Measurements from ENCODE around the gene GUCD1.

DNA sequence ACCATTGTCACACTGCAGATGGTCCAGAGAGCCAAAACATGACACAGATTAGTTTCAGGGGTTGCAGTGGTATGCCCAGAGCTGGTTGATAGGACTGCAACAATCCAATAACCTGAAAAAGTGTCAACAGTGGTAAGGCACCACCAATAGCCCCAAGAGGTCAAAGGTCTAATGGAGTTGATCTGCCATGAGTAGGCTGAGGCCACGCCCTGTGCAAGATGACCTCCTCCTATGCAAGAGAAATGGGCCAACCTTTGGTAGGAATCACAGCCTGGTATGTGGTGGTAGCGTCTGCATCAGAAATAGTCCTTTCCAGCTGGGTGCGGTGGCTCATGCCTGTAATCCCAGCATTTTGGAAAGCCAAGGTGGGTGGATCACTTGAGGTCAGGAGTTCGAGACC lies 19.6 kb downstream of the GUCD1 start:
- TF ChIP-seq, protein P1, sequence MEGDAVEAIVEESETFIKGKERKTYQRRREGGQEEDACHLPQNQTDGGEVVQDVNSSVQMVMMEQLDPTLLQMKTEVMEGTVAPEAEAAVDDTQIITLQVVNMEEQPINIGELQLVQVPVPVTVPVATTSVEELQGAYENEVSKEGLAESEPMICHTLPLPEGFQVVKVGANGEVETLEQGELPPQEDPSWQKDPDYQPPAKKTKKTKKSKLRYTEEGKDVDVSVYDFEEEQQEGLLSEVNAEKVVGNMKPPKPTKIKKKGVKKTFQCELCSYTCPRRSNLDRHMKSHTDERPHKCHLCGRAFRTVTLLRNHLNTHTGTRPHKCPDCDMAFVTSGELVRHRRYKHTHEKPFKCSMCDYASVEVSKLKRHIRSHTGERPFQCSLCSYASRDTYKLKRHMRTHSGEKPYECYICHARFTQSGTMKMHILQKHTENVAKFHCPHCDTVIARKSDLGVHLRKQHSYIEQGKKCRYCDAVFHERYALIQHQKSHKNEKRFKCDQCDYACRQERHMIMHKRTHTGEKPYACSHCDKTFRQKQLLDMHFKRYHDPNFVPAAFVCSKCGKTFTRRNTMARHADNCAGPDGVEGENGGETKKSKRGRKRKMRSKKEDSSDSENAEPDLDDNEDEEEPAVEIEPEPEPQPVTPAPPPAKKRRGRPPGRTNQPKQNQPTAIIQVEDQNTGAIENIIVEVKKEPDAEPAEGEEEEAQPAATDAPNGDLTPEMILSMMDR (IDR thresholded peaks at IDR 0.05; ENCODE audit: insufficient read depth, low read length, poor library complexity, severe bottlenecking), result no peak
- no peak for TF ChIP-seq EZH2phosphoT487 (conservative IDR thresholded peaks at IDR 0.05; ENCODE audit: low read length)

All from SU-DHL-6 (cell line).